ENCODE results near the gene PANX2.

GRCh38 chr22:50197856-50198623 is 27.5 kb downstream of the PANX2 start:
- TF ChIP-seq CTCF (IDR thresholded peaks at IDR 0.05) (no peak), POLR2AphosphoS5 (IDR thresholded peaks at IDR 0.05; ENCODE audit: insufficient read depth in 1 of 2, low read depth in 1 of 2) (no peak), POLR2A (IDR thresholded peaks at IDR 0.05) (no peak)
